Activated naive CD4-positive, alpha-beta T cell treated with anti-CD3 and anti-CD28 coated beads, Interleukin-2, amount 50 U/mL, for 72 hours (primary cell): Measurements from ENCODE around the gene GZMH. TPM values are rescaled to one million over a fixed set of nuclear protein-coding genes. Genes with fewer than 3 reads are reported as not detected.
"Not testable (repeated sequence)": the region's sequence is repeated elsewhere in the genome, so short reads cannot be mapped to it uniquely, and the experiment has no call there.

ENCODE experiments used
- ATAC-seq, 2 donors: fragments of 150-1000 bp; cut with Tn5 transposase; 2 replicates each; pipeline ENCODE4 v1.10.0; 2021; ENCODE audit warnings: mild to moderate bottlenecking in 2 of 2, moderate library complexity in 2 of 2
- DNase-seq, 2 donors: peaks; one replicate each; pipeline ENCODE4 v3.0.0; 2021 to 2022; ENCODE audit warnings: low spot score in 2 of 2
- H3K27ac Mint-ChIP-seq, 2 donors: one replicate each; pipeline ENCODE4 v1.8.0; 2022; ENCODE audit warnings: mild to moderate bottlenecking in 2 of 2, mixed read lengths in 2 of 2
- H3K36me3 Mint-ChIP-seq, 2 donors: one replicate each; pipeline ENCODE4 v1.8.0; 2022; ENCODE audit warnings: mixed read lengths in 2 of 2
- H3K9me3 Mint-ChIP-seq, 2 donors: one replicate each; pipeline ENCODE4 v1.8.0; 2022; ENCODE audit warnings: mixed read lengths in 2 of 2
- total RNA-seq, 2 donors: library from RNA; stranded (reverse); gene quantifications; one replicate each; pipeline ENCODE4 v1.2.3, GENCODE V29; 2022

Gene GZMH
- total RNA-seq, 2 donors from 2014 or later = 17.0 to 47.6 TPM

GRCh38 chr14:24607635-24608514 is 1.6 kb downstream of the GZMH start:
- no peak for DNase-seq
- no peak for ATAC-seq

GRCh38 chr14:24607081-24607480 is 2.4 kb downstream of the GZMH start:
- no peaks in the 10 kb centered on the region for H3K9me3 Mint-ChIP-seq
- H3K36me3 Mint-ChIP-seq = peaks cover 0 to 6% of the 10 kb centered on the region in 2 donors
- H3K27ac Mint-ChIP-seq = peak overlapping the region; percentile 54 to 76
- peak in 1 of 2 donors; percentile 33 for ATAC-seq
- DNase-seq = no peak

More at GRCh38 chr14:24607635-24608514, 1.6 kb downstream of the GZMH start:
- Mint-ChIP-seq H3K27ac (peak overlapping the region; percentile 16 to 67), H3K9me3 (no peaks in the 10 kb centered on the region), H3K36me3 (peaks cover 0 to 6% of the 10 kb centered on the region in 2 donors)

DNA sequence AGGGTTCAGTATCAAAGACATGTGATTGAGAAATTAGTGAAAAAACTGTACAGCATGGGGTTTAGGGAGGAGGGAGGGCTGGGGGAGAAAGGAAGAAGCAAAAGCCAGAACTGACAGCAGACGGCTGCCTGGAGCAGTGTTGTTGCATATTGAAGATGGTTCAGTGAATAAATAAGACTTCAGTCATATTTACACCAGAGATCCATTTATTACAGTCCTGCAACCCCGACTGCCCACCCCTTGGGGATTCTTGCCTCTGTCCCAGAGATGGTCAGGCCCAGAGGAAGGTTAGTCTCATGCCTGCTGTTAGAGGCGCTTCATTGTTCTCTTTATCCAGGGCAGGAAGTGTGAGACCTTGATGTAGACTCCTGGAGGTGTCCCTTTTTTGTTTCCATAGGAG is 3.2 kb downstream of the GZMH start:
- Mint-ChIP-seq H3K27ac (peak overlapping the region in 1 of 2 donors; percentile 54), H3K36me3 (peaks cover 0 to 6% of the 10 kb centered on the region in 2 donors), H3K9me3 (no peaks in the 10 kb centered on the region)
- no peak for DNase-seq
- ATAC-seq = no peak

DNA sequence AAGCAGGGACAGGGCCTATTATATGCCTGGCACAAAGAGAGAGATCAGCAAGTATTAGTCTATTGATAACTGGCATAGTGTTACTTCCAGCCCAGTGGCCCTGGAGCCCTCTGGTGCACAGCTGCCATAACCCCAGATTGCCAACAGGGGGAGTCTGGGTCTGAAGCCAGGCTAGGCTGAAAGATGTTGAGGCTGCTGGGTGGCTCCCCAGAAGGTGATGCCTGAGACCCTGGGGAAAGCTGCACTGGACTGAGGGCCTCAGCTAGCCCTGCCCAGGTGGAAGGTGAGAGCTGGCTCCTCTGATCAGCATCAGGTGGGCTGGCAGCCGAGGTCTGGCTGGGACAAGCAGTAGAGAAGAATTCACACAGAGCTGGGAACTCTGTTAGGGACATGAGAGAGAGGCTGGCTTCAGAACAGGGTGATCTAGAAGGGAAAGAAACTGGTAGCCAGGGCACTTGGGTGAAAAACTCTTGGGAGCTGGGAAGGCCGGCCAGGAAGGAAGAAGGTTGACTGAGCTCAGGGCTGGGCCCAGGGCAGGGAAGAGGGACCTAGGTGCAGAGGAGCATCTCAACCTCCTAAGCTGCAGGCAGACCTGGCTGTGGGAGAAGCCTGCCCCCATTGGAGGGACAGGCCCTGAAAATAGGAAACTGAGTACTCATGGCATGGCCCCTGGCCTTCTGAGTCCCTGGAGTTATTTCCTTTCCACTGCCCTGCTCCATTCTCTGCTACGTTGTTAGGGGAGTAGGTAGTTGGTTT is 3.9 kb downstream of the GZMH start:
- DNase-seq = peak; percentile 70 to 75
- Mint-ChIP-seq H3K9me3 (no peaks in the 10 kb centered on the region), H3K27ac (peak overlapping the region; percentile 8 to 54), H3K36me3 (peaks cover 0 to 6% of the 10 kb centered on the region in 2 donors)
- ATAC-seq = peak; percentile 85 to 86

GRCh38 chr14:24597403-24597802 is 12.1 kb downstream of the GZMH start:
- H3K9me3 Mint-ChIP-seq = peaks cover 17 to 33% of the 10 kb centered on the region in 2 donors
- DNase-seq (no peak), ATAC-seq (no peak)
- peaks cover 23 to 30% of the 10 kb centered on the region in 2 donors for H3K36me3 Mint-ChIP-seq
- no peak overlapping the region for H3K27ac Mint-ChIP-seq

DNA sequence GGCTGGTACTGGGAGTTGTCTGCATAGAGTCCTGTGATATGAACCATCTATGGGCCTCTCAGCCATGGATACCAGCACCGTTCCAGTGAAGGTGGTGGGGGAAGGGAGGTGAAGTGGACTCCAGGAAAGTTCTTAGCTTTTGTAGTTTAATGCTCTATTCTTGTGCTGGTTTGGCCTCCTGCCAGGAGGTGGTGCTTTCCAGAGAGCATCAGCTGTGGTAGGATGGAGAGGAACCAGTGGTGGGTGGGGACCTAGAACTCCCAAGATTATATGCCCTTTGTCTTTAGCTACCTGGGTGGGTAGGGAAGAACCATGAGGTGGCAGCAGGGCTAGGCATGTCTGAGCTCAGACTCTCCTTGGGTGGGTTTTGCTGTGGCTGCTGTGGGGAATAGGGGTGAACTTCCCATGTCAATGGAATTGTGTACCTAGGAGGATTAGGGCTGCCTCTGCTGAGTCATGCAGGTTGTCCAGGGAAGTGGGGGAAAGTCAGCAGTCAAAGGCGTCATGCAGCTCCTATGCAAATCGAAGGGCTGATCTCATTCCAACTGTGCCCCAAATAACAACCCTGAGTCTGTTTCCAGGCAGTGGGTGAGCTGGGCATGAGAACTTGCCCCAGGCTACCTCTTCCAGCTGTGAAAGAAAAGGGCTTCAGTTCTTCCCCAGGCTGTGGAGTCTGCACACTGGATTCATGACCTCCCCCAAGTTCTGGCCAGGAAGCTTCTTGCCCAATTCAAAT is 14.2 kb downstream of the GZMH start:
- peaks cover 17 to 44% of the 10 kb centered on the region in 2 donors for H3K9me3 Mint-ChIP-seq
- H3K27ac Mint-ChIP-seq = peak overlapping the region in 1 of 2 donors; percentile 31
- DNase-seq (no peak), ATAC-seq (no peak)
- peaks cover 30% of the 10 kb centered on the region in 2 donors for H3K36me3 Mint-ChIP-seq

GRCh38 chr14:24591004-24591403 is 18.5 kb downstream of the GZMH start:
- ATAC-seq, DNase-seq, H3K27ac Mint-ChIP-seq: not testable (repeated sequence)
- peaks cover 13 to 19% of the 10 kb centered on the region in 2 donors for H3K36me3 Mint-ChIP-seq
- peaks cover 13 to 40% of the 10 kb centered on the region in 2 donors for H3K9me3 Mint-ChIP-seq

DNA sequence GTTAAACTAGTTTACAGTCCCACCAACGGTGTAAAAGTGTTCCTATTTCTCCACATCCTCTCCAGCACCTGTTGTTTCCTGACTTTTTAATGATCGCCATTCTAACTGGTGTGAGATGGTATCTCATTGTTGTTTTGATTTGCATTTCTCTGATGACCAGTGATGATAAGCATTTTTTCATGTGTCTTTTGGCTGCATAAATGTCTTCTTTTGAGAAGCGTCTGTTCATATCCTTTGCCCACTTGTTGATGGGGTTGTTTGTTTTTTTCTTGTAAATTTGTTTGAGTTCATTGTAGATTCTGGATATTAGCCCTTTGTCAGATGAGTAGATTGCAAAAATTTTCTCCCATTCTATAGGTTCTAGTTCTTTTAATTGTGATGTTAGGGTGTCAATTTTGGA is 25.1 kb downstream of the GZMH start:
- not testable (repeated sequence) for ATAC-seq, DNase-seq, H3K27ac Mint-ChIP-seq
- Mint-ChIP-seq H3K36me3 (peaks cover 0 to 15% of the 10 kb centered on the region in 2 donors), H3K9me3 (peaks cover 17 to 18% of the 10 kb centered on the region in 2 donors)

DNA sequence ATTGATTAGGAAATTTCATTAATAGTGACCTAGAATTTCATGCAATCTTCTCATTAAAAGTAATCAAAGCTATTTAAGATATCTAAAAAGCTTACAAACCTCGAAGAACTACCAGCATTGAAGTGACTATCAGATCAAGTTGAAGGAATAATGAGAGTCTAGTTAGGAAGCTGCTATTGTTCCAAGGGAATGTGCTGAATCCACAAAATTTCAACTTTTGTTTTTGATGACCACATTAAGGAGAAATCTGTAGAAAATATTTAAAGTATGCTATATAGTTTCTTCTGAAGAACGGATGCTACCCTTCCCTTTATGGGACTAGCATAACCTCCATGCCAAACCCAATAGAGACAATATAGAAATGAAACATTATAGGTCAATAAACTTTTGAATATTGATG is 30.9 kb downstream of the GZMH start:
- DNase-seq (no peak), ATAC-seq (no peak)
- Mint-ChIP-seq H3K27ac (no peak overlapping the region), H3K36me3 (no peaks in the 10 kb centered on the region), H3K9me3 (peaks cover 0 to 3% of the 10 kb centered on the region in 2 donors)

GRCh38 chr14:24576771-24577170 is 32.7 kb downstream of the GZMH start:
- Mint-ChIP-seq H3K9me3 (no peaks in the 10 kb centered on the region), H3K27ac (no peak overlapping the region), H3K36me3 (no peaks in the 10 kb centered on the region)
- no peak for DNase-seq
- ATAC-seq = no peak

DNA sequence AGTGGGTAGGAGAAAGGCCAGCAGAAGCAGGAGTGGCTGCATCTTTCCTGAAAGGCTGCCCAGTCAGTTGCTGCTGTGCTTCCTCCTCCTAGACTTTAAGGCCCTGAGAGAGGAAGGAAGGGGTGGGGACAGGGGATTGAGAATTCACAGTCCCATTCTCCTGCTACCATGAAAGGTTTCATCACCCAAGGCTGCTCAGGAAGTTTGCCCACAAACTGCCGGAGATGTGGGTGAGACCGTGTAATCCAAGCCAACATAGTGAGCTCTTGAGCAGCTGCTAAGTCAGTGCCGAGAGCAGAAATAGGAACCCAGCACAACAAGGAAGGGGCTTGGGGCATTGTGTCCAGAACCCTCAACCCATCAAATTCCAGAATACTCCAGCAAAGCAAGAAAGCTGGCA is 33.3 kb downstream of the GZMH start, which contains the start of gene CTSG:
Gene CTSG, minus strand, starts transcription at position 69 of the 400 bp plus-strand sequence. Its CDS starts 27 bp downstream, at position 42.
- no peak within 1 kb of the TSS for H3K27ac Mint-ChIP-seq
- no peak for ATAC-seq
- no peak for DNase-seq
- no peaks in the 10 kb centered on the region for H3K9me3 Mint-ChIP-seq
- H3K36me3 Mint-ChIP-seq = no peaks in the 10 kb centered on the region

DNA sequence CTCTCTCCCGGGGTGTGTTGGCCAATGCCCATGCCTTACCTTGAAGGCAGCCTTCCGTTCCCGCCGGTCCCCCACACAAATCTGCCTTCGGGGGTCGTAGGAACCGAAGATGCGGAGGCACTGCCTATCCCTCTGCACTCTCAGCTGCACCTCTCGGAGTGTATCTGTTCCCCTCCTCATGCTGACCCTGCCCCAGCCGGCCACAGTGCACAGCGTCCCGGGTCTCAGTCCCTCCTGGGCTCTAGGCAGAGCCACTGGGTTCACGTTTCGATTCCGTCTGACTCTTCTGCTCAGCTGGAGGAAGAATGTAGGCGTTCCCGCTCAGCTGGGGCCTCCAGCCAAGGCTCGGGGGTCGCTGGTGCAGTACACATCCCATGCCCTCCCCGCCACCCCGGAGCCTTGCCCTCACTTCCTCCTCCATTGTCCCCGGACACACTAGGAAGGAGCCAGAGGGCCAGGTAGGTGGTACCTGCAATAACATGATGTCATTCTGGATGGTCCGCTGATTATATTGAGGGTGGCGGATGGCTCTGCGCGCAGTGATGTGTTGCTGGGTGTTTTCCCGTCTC is 35.2 kb downstream of the GZMH start:
- ATAC-seq (no peak), DNase-seq (no peak)
- H3K9me3 Mint-ChIP-seq = peaks cover 4 to 5% of the 10 kb centered on the region in 2 donors
- H3K27ac Mint-ChIP-seq = no peak overlapping the region
- H3K36me3 Mint-ChIP-seq = no peaks in the 10 kb centered on the region

GRCh38 chr14:24566318-24566717 is 43.2 kb downstream of the GZMH start:
- DNase-seq = no peak
- ATAC-seq = no peak
- Mint-ChIP-seq H3K9me3 (peaks cover 34 to 36% of the 10 kb centered on the region in 2 donors), H3K27ac (no peak overlapping the region), H3K36me3 (peaks cover 9 to 30% of the 10 kb centered on the region in 2 donors)

GRCh38 chr14:24565766-24566165 is 43.7 kb downstream of the GZMH start:
- Mint-ChIP-seq H3K36me3 (peaks cover 9 to 30% of the 10 kb centered on the region in 2 donors), H3K9me3 (peaks cover 34 to 36% of the 10 kb centered on the region in 2 donors), H3K27ac (no peak overlapping the region)
- ATAC-seq (no peak), DNase-seq (no peak)

GRCh38 chr14:24563505-24563904 is 46.0 kb downstream of the GZMH start:
- DNase-seq = no peak
- H3K27ac Mint-ChIP-seq = no peak overlapping the region
- peaks cover 9 to 30% of the 10 kb centered on the region in 2 donors for H3K36me3 Mint-ChIP-seq
- H3K9me3 Mint-ChIP-seq = peaks cover 25 to 30% of the 10 kb centered on the region in 2 donors
- no peak for ATAC-seq

GRCh38 chr14:24556756-24557155 is 52.7 kb downstream of the GZMH start:
- Mint-ChIP-seq H3K36me3 (peaks cover 0 to 11% of the 10 kb centered on the region in 2 donors), H3K27ac (no peak overlapping the region), H3K9me3 (peaks cover 6 to 8% of the 10 kb centered on the region in 2 donors)
- ATAC-seq (no peak), DNase-seq (no peak)
